ENCODE measurements around the gene PDE4B. TPM values are rescaled to one million over a fixed set of nuclear protein-coding genes. Genes with fewer than 3 reads are reported as not detected.

PDE4B gene
- total and polyA plus RNA-seq, 10 of the 15 experiments (the other 5 are each of a cell fraction or from before 2014, with no cell fraction given) = 3.0 to 13.2 (median 5.7) TPM

- TF ChIP-seq, protein P1, sequence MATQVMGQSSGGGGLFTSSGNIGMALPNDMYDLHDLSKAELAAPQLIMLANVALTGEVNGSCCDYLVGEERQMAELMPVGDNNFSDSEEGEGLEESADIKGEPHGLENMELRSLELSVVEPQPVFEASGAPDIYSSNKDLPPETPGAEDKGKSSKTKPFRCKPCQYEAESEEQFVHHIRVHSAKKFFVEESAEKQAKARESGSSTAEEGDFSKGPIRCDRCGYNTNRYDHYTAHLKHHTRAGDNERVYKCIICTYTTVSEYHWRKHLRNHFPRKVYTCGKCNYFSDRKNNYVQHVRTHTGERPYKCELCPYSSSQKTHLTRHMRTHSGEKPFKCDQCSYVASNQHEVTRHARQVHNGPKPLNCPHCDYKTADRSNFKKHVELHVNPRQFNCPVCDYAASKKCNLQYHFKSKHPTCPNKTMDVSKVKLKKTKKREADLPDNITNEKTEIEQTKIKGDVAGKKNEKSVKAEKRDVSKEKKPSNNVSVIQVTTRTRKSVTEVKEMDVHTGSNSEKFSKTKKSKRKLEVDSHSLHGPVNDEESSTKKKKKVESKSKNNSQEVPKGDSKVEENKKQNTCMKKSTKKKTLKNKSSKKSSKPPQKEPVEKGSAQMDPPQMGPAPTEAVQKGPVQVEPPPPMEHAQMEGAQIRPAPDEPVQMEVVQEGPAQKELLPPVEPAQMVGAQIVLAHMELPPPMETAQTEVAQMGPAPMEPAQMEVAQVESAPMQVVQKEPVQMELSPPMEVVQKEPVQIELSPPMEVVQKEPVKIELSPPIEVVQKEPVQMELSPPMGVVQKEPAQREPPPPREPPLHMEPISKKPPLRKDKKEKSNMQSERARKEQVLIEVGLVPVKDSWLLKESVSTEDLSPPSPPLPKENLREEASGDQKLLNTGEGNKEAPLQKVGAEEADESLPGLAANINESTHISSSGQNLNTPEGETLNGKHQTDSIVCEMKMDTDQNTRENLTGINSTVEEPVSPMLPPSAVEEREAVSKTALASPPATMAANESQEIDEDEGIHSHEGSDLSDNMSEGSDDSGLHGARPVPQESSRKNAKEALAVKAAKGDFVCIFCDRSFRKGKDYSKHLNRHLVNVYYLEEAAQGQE (IDR thresholded peaks at IDR 0.05; ENCODE audit: low read depth, low read length) = no peak
- TF ChIP-seq, protein P2, sequence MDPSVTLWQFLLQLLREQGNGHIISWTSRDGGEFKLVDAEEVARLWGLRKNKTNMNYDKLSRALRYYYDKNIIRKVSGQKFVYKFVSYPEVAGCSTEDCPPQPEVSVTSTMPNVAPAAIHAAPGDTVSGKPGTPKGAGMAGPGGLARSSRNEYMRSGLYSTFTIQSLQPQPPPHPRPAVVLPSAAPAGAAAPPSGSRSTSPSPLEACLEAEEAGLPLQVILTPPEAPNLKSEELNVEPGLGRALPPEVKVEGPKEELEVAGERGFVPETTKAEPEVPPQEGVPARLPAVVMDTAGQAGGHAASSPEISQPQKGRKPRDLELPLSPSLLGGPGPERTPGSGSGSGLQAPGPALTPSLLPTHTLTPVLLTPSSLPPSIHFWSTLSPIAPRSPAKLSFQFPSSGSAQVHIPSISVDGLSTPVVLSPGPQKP (IDR thresholded peaks at IDR 0.05; ENCODE audit: low read depth, low read length) = no peak
- no peak for TF ChIP-seq ZZZ3 (IDR thresholded peaks at IDR 0.05; ENCODE audit: control insufficient read depth, insufficient read length, low read depth)
- TF ChIP-seq DPF2 (IDR thresholded peaks at IDR 0.05) = no peak
- TF ChIP-seq ESRRA (IDR thresholded peaks at IDR 0.05; ENCODE audit: low read length) = no peak
Measured at GRCh38 chr1:66266756-66267155, 474.1 kb downstream of the PDE4B start (continued).

DNA sequence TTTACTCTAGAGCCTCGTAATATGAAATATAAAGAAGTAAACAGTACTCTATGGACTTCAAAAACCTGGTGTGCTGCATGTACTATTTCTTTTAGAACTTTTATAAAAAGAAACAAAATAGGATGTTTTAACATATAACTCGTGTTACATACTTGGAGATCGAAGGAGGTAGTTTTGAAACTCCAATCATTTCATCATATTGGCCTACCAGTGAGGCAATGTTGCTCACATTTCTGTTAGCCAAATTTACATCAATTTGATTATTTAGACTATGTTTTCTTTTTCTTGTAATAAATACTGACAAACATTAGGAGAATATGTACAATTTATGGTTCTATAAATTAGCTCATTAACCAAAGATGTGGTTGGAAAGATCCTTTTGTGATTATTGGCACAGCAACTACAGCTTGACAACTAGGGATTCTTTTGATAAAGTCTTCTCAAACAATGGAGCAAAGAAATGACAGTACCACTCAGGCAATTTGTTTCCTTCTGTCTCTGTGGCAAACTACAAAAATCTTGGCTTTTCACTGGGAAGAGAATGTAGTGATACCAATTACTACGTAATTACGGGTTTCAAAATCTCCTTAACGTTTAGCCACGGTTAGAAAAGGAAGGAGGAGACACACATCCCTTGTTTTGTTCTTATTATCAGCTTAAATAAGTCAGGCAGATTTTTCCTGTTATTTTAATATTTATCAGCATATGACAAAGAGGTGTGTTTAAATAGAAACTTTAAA, 474.7 kb downstream of the PDE4B start:
- H3K4me3 ChIP-seq = no peak overlapping the region
- H3K9me3 ChIP-seq (replicated peaks; ENCODE audit: control insufficient read depth, insufficient read depth, low read length) = no peaks in the 10 kb centered on the region
- in situ Hi-C loops (cut with MboI) = loop anchor here (25.0 kb wide), 1 partner anchor 670 kb away; no protein-coding TSS in a partner anchor
- H3K27me3 ChIP-seq (replicated peaks in 1 of 2; ENCODE audit: control insufficient read depth in 2 of 2, insufficient read depth in 2 of 2, low read length in 1 of 2) = no peaks in the 10 kb centered on the region
- no peaks in the 10 kb centered on the region for H3K79me2 ChIP-seq (ENCODE audit: control insufficient read depth, insufficient read depth, low read length)
- ChIA-PET SMC1A (ENCODE audit: uncharacterized antibody, unreplicated experiment) (interaction anchor here (0.7 to 1.8 kb wide), 16 partner anchors 8 to 179 kb away, joined by 3 to 8 read pairs (median 4); no protein-coding TSS in a partner anchor), CTCF (interaction anchor here (0.8 to 6.1 kb wide), 4 partner anchors 11 to 178 kb away, joined by 3 to 41 read pairs (median 10); no protein-coding TSS in a partner anchor), POLR2A (no interaction called here), RAD21 (ENCODE audit: unreplicated experiment) (interaction anchor here (1.2 to 1.8 kb wide), 3 partner anchors 22 to 179 kb away, joined by 3 to 5 read pairs (median 3); no protein-coding TSS in a partner anchor)
- no peaks in the 10 kb centered on the region for H3K36me3 ChIP-seq (ENCODE audit: control insufficient read depth in 2 of 2, insufficient read depth in 2 of 2, low read length in 1 of 2)
- H2AFZ ChIP-seq (ENCODE audit: control insufficient read depth, low read depth, low read length) = no peak overlapping the region
- no peak overlapping the region for H3K4me2 ChIP-seq (ENCODE audit: control insufficient read depth, insufficient read depth)
- intact Hi-C loops (cut with micrococcal nuclease; ENCODE audit: unreplicated experiment) = no loop called here
- FAIRE-seq (no peak), DNase-seq (ENCODE audit: low read depth, low spot score) (no peak), ATAC-seq (no peak)
- H3K4me1 ChIP-seq (ENCODE audit: control insufficient read depth, insufficient read depth, low read length) = peaks cover 3% of the 10 kb centered on the region; the same call in 1 of the 2 replicates
- no peak overlapping the region for H3K27ac ChIP-seq (ENCODE audit: control insufficient read depth, insufficient read depth)
- H4K20me1 ChIP-seq (ENCODE audit: control insufficient read depth, insufficient read depth) = no peaks in the 10 kb centered on the region
- WGBS (ENCODE audit: insufficient coverage, insufficient replicate concordance, low lambda C conversion rate, missing lambda C conversion rate) = 93% methylated on average over 7 of the region's 7 CpGs
- BruUV-seq (replicated peaks) = no TSS peak
- H3K9ac ChIP-seq (ENCODE audit: control insufficient read depth, insufficient read depth, low read length) = no peak overlapping the region
- no peak for TF ChIP-seq WRNIP1 (IDR thresholded peaks at IDR 0.05; ENCODE audit: borderline replicate concordance, low read depth, low read length)
- TF ChIP-seq BACH1 (IDR thresholded peaks at IDR 0.05; ENCODE audit: borderline replicate concordance) = no peak
- TF ChIP-seq TCF7 (IDR thresholded peaks at IDR 0.05; ENCODE audit: borderline replicate concordance) = no peak
- TF ChIP-seq ZNF622 (IDR thresholded peaks at IDR 0.05) = no peak
- no peak for TF ChIP-seq NFYA (IDR thresholded peaks at IDR 0.05; ENCODE audit: borderline replicate concordance, low read depth, low read length)
- TF ChIP-seq, protein P3, sequence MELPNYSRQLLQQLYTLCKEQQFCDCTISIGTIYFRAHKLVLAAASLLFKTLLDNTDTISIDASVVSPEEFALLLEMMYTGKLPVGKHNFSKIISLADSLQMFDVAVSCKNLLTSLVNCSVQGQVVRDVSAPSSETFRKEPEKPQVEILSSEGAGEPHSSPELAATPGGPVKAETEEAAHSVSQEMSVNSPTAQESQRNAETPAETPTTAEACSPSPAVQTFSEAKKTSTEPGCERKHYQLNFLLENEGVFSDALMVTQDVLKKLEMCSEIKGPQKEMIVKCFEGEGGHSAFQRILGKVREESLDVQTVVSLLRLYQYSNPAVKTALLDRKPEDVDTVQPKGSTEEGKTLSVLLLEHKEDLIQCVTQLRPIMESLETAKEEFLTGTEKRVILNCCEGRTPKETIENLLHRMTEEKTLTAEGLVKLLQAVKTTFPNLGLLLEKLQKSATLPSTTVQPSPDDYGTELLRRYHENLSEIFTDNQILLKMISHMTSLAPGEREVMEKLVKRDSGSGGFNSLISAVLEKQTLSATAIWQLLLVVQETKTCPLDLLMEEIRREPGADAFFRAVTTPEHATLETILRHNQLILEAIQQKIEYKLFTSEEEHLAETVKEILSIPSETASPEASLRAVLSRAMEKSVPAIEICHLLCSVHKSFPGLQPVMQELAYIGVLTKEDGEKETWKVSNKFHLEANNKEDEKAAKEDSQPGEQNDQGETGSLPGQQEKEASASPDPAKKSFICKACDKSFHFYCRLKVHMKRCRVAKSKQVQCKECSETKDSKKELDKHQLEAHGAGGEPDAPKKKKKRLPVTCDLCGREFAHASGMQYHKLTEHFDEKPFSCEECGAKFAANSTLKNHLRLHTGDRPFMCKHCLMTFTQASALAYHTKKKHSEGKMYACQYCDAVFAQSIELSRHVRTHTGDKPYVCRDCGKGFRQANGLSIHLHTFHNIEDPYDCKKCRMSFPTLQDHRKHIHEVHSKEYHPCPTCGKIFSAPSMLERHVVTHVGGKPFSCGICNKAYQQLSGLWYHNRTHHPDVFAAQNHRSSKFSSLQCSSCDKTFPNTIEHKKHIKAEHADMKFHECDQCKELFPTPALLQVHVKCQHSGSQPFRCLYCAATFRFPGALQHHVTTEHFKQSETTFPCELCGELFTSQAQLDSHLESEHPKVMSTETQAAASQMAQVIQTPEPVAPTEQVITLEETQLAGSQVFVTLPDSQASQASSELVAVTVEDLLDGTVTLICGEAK (IDR thresholded peaks at IDR 0.05; ENCODE audit: borderline replicate concordance) = no peak
- TF ChIP-seq ETV6 (conservative IDR thresholded peaks at IDR 0.05 in 1 of 2, IDR thresholded peaks at IDR 0.05 in 1 of 2; ENCODE audit: borderline replicate concordance in 1 of 2, low read depth in 1 of 2) = no peak
- TF ChIP-seq CREM (IDR thresholded peaks at IDR 0.05; ENCODE audit: low read depth) = no peak

All from GM12878 (cell line).